Activated T-cell treated with anti-CD3 and anti-CD28 coated beads, Interleukin-2, amount 50 U/mL, for 72 hours (primary cell): ENCODE data around the gene TMEM19. TPM values are rescaled to one million over a fixed set of nuclear protein-coding genes. Genes with fewer than 3 reads are reported as not detected.
"Not testable (repeated sequence)": the region's sequence is repeated elsewhere in the genome, so short reads cannot be mapped to it uniquely, and the experiment has no call there.

Experiments used
- ATAC-seq, 2 donors: fragments of 150-1000 bp; cut with Tn5 transposase; replicated peaks in 1 of 2; 2 replicates each; pipeline ENCODE4 v1.10.0; 2021; ENCODE audit warnings: moderate library complexity in 2 of 2, mild to moderate bottlenecking in 1 of 2
- DNase-seq, 2 donors: peaks; one replicate each; pipeline ENCODE4 v3.0.0; 2021 to 2022; ENCODE audit warnings: mixed read lengths in 1 of 2
- H3K27ac Mint-ChIP-seq: one replicate; pipeline ENCODE4 v1.8.0; 2022; ENCODE audit warnings: mild to moderate bottlenecking, moderate library complexity, mixed read lengths
- H3K27me3 Mint-ChIP-seq: one replicate; pipeline ENCODE4 v1.8.0; 2022; ENCODE audit warnings: low read depth, mixed read lengths
- H3K36me3 Mint-ChIP-seq, 2 donors: one replicate each; pipeline ENCODE4 v1.8.0; 2022; ENCODE audit warnings: mixed read lengths in 2 of 2, mild to moderate bottlenecking in 1 of 2; ENCODE audit not compliant: insufficient read depth in 2 of 2
- H3K4me1 Mint-ChIP-seq: one replicate; pipeline ENCODE4 v1.8.0; 2022; ENCODE audit warnings: low read depth, mixed read lengths
- H3K4me3 Mint-ChIP-seq, 2 donors: one replicate each; pipeline ENCODE4 v1.8.0; 2022; ENCODE audit warnings: mild to moderate bottlenecking in 2 of 2, mixed read lengths in 2 of 2, moderate library complexity in 2 of 2
- H3K9me3 Mint-ChIP-seq, 2 donors: one replicate each; pipeline ENCODE4 v1.8.0; 2022; ENCODE audit warnings: mixed read lengths in 2 of 2
- total RNA-seq, 2 donors: library from RNA; stranded (reverse); gene quantifications; one replicate each; pipeline ENCODE4 v1.2.3, GENCODE V29; 2022

TMEM19 gene
- total RNA-seq, 2 donors from 2014 or later: 15.0 to 18.5 TPM

- Mint-ChIP-seq H3K36me3 (no peaks in the 10 kb centered on the region), H3K9me3 (no peaks in the 10 kb centered on the region)
- ATAC-seq: no peak
These were observed 3.4 kb upstream of the TMEM19 start for GRCh38 chr12:71682466-71682865.

GRCh38 chr12:71683633-71684032 lies 2.2 kb upstream of the TMEM19 start:
- no peaks in the 10 kb centered on the region for H3K27me3 Mint-ChIP-seq
- H3K9me3 Mint-ChIP-seq: no peaks in the 10 kb centered on the region
- peak overlapping the region in 1 of 2 donors; percentile 78 for H3K4me3 Mint-ChIP-seq
- no peaks in the 10 kb centered on the region for H3K36me3 Mint-ChIP-seq
- peak overlapping the region; percentile 42 for H3K27ac Mint-ChIP-seq
- ATAC-seq: no peak
- H3K4me1 Mint-ChIP-seq: peaks cover 28% of the 10 kb centered on the region
- no peak for DNase-seq

More at GRCh38 chr12:71682466-71682865, 3.4 kb upstream of the TMEM19 start:
- Mint-ChIP-seq H3K4me1 (peaks cover 16% of the 10 kb centered on the region), H3K4me3 (no peak overlapping the region), H3K27me3 (no peaks in the 10 kb centered on the region), H3K27ac (no peak overlapping the region)
- no peak for DNase-seq

GRCh38 chr12:71684081-71684480 lies 1.8 kb upstream of the TMEM19 start:
- H3K27ac Mint-ChIP-seq: peak overlapping the region; percentile 24
- no peaks in the 10 kb centered on the region for H3K36me3 Mint-ChIP-seq
- H3K4me1 Mint-ChIP-seq: peaks cover 30% of the 10 kb centered on the region
- ATAC-seq: peak; percentile 15 to 25
- H3K27me3 Mint-ChIP-seq: no peaks in the 10 kb centered on the region
- peak in 1 of 2 donors; percentile 8 for DNase-seq
- peak overlapping the region; percentile 78 to 86 for H3K4me3 Mint-ChIP-seq
- no peaks in the 10 kb centered on the region for H3K9me3 Mint-ChIP-seq

GRCh38 chr12:71685312-71685906 lies 473 bp upstream of the TMEM19 start:
- Mint-ChIP-seq H3K4me3 (peak overlapping the region; percentile 86 to 90), H3K27ac (peak overlapping the region; percentile 57), H3K36me3 (no peaks in the 10 kb centered on the region), H3K9me3 (no peaks in the 10 kb centered on the region), H3K4me1 (peaks cover 34% of the 10 kb centered on the region), H3K27me3 (no peaks in the 10 kb centered on the region)
- DNase-seq: no peak
- no peak for ATAC-seq

- ATAC-seq: peak; percentile 14 to 42
- peaks cover 0 to under 1% of the 10 kb centered on the region in 2 donors for H3K36me3 Mint-ChIP-seq
- peak overlapping the region; percentile 98 for H3K27ac Mint-ChIP-seq
- no peaks in the 10 kb centered on the region for H3K27me3 Mint-ChIP-seq
- H3K9me3 Mint-ChIP-seq: no peaks in the 10 kb centered on the region
- DNase-seq: no peak
- H3K4me3 Mint-ChIP-seq: peak overlapping the region; percentile 86 to 90
- peaks cover 34% of the 10 kb centered on the region for H3K4me1 Mint-ChIP-seq
These were observed 760 bp downstream of the TMEM19 start for GRCh38 chr12:71686658-71687025.

GRCh38 chr12:71687172-71687571 lies 1.3 kb downstream of the TMEM19 start:
- not testable (repeated sequence) for ATAC-seq, H3K36me3 Mint-ChIP-seq, DNase-seq, H3K27me3 Mint-ChIP-seq, H3K9me3 Mint-ChIP-seq
- peaks cover 34% of the 10 kb centered on the region for H3K4me1 Mint-ChIP-seq
- H3K27ac Mint-ChIP-seq: peak overlapping the region; percentile 69
- peak overlapping the region; percentile 86 to 90 for H3K4me3 Mint-ChIP-seq

GRCh38 chr12:71688961-71689570 lies 3.2 kb downstream of the TMEM19 start:
- no peak overlapping the region for H3K27ac Mint-ChIP-seq
- H3K9me3 Mint-ChIP-seq: no peaks in the 10 kb centered on the region
- peaks cover 0 to 2% of the 10 kb centered on the region in 2 donors for H3K36me3 Mint-ChIP-seq
- DNase-seq: no peak
- H3K4me3 Mint-ChIP-seq: peak overlapping the region in 1 of 2 donors; percentile 86
- H3K4me1 Mint-ChIP-seq: peaks cover 37% of the 10 kb centered on the region
- no peaks in the 10 kb centered on the region for H3K27me3 Mint-ChIP-seq
- ATAC-seq: no peak

- DNase-seq (no peak), ATAC-seq (no peak)
- H3K27me3 Mint-ChIP-seq: no peaks in the 10 kb centered on the region
- peaks cover 0 to 2% of the 10 kb centered on the region in 2 donors for H3K36me3 Mint-ChIP-seq
- H3K27ac Mint-ChIP-seq: no peak overlapping the region
- H3K4me3 Mint-ChIP-seq: no peak overlapping the region
- peaks cover 28% of the 10 kb centered on the region for H3K4me1 Mint-ChIP-seq
- H3K9me3 Mint-ChIP-seq: no peaks in the 10 kb centered on the region
These were observed 5.7 kb downstream of the TMEM19 start for GRCh38 chr12:71691504-71692129.

- ATAC-seq: no peak
- Mint-ChIP-seq H3K9me3 (no peaks in the 10 kb centered on the region), H3K4me3 (no peak overlapping the region), H3K4me1 (peaks cover 17% of the 10 kb centered on the region), H3K27me3 (no peaks in the 10 kb centered on the region), H3K36me3 (peaks cover 0 to 2% of the 10 kb centered on the region in 2 donors), H3K27ac (no peak overlapping the region)
- DNase-seq: no peak
These were observed 7.2 kb downstream of the TMEM19 start for GRCh38 chr12:71693126-71693525.

- DNase-seq, H3K4me3 Mint-ChIP-seq, H3K9me3 Mint-ChIP-seq, H3K27me3 Mint-ChIP-seq, ATAC-seq, H3K27ac Mint-ChIP-seq, H3K36me3 Mint-ChIP-seq: not testable (repeated sequence)
- H3K4me1 Mint-ChIP-seq: peaks cover 12% of the 10 kb centered on the region
These were observed 7.8 kb downstream of the TMEM19 start for GRCh38 chr12:71693651-71694050.

- H3K27ac Mint-ChIP-seq: no peak overlapping the region
- no peak overlapping the region for H3K4me3 Mint-ChIP-seq
- H3K4me1 Mint-ChIP-seq: peaks cover 8% of the 10 kb centered on the region
- peaks cover 2 to 3% of the 10 kb centered on the region in 2 donors for H3K36me3 Mint-ChIP-seq
- no peak for ATAC-seq
- no peak for DNase-seq
- H3K9me3 Mint-ChIP-seq: no peaks in the 10 kb centered on the region
- H3K27me3 Mint-ChIP-seq: no peaks in the 10 kb centered on the region
These were observed 8.4 kb downstream of the TMEM19 start for GRCh38 chr12:71694099-71694820.

GRCh38 chr12:71695782-71696181 lies 9.9 kb downstream of the TMEM19 start:
- no peaks in the 10 kb centered on the region for H3K27me3 Mint-ChIP-seq

GRCh38 chr12:71702181-71702580 lies 16.3 kb downstream of the TMEM19 start:
- not testable (repeated sequence) for ATAC-seq, H3K27ac Mint-ChIP-seq, DNase-seq, H3K9me3 Mint-ChIP-seq, H3K27me3 Mint-ChIP-seq, H3K4me3 Mint-ChIP-seq, H3K36me3 Mint-ChIP-seq, H3K4me1 Mint-ChIP-seq

More at GRCh38 chr12:71695782-71696181, 9.9 kb downstream of the TMEM19 start:
- DNase-seq: no peak
- Mint-ChIP-seq H3K9me3 (no peaks in the 10 kb centered on the region), H3K36me3 (peaks cover 5 to 6% of the 10 kb centered on the region in 2 donors), H3K27ac (no peak overlapping the region), H3K4me1 (peaks cover 6% of the 10 kb centered on the region), H3K4me3 (no peak overlapping the region)
- no peak for ATAC-seq
